Measurements from ENCODE around the gene RARS2.

The RARS2 gene

GRCh38 chr6:87573307-87574024 is 16.3 kb downstream of the RARS2 start:
- no peak for DNase-seq (ENCODE audit: low read depth in 2 of 2)

- DNase-seq (ENCODE audit: low read depth in 2 of 2) = no peak
Observed at GRCh38 chr6:87572883-87573282, 16.9 kb downstream of the RARS2 start.

- DNase-seq (ENCODE audit: low read depth in 2 of 2) = no peak
Observed at GRCh38 chr6:87572021-87572420, 17.8 kb downstream of the RARS2 start.

GRCh38 chr6:87561017-87561416 is 28.8 kb downstream of the RARS2 start:
- DNase-seq (ENCODE audit: low read depth in 2 of 2) = no peak

GRCh38 chr6:87558446-87558845 is 31.3 kb downstream of the RARS2 start:
- no peak for DNase-seq (ENCODE audit: low read depth in 2 of 2)

- DNase-seq (ENCODE audit: low read depth in 2 of 2) = no peak
Observed at GRCh38 chr6:87555506-87555905, 34.3 kb downstream of the RARS2 start.

- no peak for DNase-seq (ENCODE audit: low read depth in 2 of 2)
Observed at GRCh38 chr6:87553159-87553765, 36.5 kb downstream of the RARS2 start.

- DNase-seq (ENCODE audit: low read depth in 2 of 2) = no peak
Observed at GRCh38 chr6:87551799-87552198, 38.0 kb downstream of the RARS2 start.

- DNase-seq (ENCODE audit: low read depth in 2 of 2) = no peak
Observed at GRCh38 chr6:87544474-87544735, 45.4 kb downstream of the RARS2 start.

- no peak for DNase-seq (ENCODE audit: low read depth in 2 of 2)
Observed at GRCh38 chr6:87543696-87544473, 45.9 kb downstream of the RARS2 start.

- DNase-seq (ENCODE audit: low read depth in 2 of 2) = no peak
Observed at GRCh38 chr6:87541744-87542143, 48.0 kb downstream of the RARS2 start.

GRCh38 chr6:87541041-87541440 is 48.7 kb downstream of the RARS2 start:
- no peak for DNase-seq (ENCODE audit: low read depth in 2 of 2)

- DNase-seq (ENCODE audit: low read depth in 2 of 2) = no peak
Observed at GRCh38 chr6:87540539-87540938, 49.2 kb downstream of the RARS2 start.

GRCh38 chr6:87539554-87539953 is 50.2 kb downstream of the RARS2 start:
- DNase-seq (ENCODE audit: low read depth in 2 of 2) = no peak

GRCh38 chr6:87538510-87539260 is 51.1 kb downstream of the RARS2 start:
- DNase-seq (ENCODE audit: low read depth in 2 of 2) = no peak

- DNase-seq (ENCODE audit: low read depth in 2 of 2) = no peak
Observed at GRCh38 chr6:87534377-87535047, 55.3 kb downstream of the RARS2 start.

- DNase-seq (ENCODE audit: low read depth in 2 of 2) = no peak
Observed at GRCh38 chr6:87529221-87529620, 60.6 kb downstream of the RARS2 start.

- DNase-seq (ENCODE audit: low read depth in 2 of 2) = no peak
Observed at GRCh38 chr6:87522686-87523085, 67.1 kb downstream of the RARS2 start.

- DNase-seq (ENCODE audit: low read depth in 2 of 2) = no peak
Observed at GRCh38 chr6:87518453-87518852, 71.3 kb downstream of the RARS2 start.

GRCh38 chr6:87514831-87515230 is 75.0 kb downstream of the RARS2 start:
- DNase-seq (ENCODE audit: low read depth in 2 of 2) = no peak

GRCh38 chr6:87504441-87504840 is 85.3 kb downstream of the RARS2 start:
- no peak for DNase-seq (ENCODE audit: low read depth in 2 of 2)

Data from fibroblast of skin of left quadriceps (primary cell).